Measurements from ENCODE around the gene ADA. TPM values are rescaled to one million over a fixed set of nuclear protein-coding genes. Genes with fewer than 3 reads are reported as not detected.
"Not testable (repeated sequence)": the region's sequence is repeated elsewhere in the genome, so short reads cannot be mapped to it uniquely, and the experiment has no call there.

Gene ADA
- total RNA-seq, 1 donor from 2014 or later = 55.5 TPM

DNA sequence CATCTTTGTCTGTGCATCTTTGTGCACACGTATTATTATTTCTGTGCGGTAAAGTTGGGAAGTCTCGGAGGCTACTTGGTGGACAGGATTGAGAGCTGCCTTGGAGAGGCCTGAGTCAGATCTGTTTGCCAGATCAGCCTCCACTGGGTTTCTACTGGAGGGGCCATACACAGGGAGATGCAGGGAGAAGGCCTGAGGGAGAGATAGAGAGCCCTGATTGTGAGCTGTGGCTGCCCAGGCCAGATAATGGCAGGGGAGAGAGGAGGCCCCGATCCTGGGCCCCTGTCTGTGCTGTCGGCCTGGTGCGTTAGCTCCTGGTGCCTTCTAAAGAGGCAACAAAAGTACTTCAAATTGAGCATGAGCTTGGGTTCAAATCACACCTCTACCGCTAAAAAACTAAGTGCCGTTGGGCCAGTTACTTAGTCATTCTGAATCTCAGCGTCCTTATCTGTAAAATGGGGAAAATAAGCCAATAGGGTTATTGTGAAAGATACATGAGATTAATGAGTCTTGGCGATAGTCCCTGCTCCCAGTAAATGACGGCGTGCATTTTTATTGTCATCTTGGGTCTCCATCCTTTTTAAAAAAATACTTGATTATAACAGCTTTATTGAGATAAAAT lies 27.6 kb upstream of the ADA start:
- no peak for DNase-seq (ENCODE audit: extremely low read depth, low read depth, low spot score)

DNA sequence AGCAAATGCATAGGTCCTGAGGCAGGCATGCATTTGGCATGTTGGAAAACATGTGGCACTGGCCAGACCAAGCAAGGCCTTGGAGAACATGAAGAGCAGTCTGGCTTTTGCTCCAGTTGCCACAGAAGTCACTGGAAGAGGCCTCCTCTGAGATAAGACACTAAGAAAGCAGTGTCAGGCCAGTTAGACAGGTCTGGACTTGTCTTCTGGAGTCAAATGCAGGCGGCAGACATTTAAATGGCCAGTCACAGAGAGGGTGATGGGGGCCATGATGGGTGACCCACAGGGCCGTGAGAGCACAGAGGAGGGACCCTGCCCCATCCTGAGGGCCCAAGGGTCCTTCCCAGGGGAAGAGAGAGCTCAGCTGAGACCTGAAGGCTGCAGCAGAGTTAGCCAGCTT lies 26.7 kb upstream of the ADA start:
- no peak for DNase-seq (ENCODE audit: extremely low read depth, low read depth, low spot score)

DNA sequence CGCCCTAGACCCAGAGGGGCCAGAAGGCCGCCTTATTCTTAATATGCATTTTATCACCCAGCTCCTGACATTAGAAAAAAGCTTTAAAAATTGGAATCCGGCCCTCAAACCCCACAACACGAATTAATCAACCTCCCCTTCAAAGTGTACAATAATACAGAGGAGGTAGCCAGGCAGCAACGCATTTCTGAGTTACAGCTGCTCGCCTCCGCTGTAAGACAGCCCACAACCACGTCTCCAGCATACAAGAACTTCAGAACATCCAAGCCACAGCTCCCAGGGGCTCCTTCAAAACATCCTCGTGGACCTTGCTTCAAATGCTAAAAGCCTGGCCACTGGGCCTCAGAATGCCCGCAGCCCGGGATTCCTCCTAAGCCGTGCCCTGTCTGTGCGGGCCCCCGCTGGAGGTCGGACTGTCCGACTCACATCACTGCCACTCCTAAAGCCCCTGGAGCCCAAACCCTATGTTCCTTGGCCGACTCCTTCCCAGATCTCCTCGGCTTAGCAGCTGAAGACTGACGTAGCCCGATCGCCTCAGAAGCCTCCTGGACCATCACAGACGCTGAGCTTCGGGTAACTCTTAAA lies 20.9 kb upstream of the ADA start:
- not testable (repeated sequence) for DNase-seq (ENCODE audit: extremely low read depth, low read depth, low spot score)

DNA sequence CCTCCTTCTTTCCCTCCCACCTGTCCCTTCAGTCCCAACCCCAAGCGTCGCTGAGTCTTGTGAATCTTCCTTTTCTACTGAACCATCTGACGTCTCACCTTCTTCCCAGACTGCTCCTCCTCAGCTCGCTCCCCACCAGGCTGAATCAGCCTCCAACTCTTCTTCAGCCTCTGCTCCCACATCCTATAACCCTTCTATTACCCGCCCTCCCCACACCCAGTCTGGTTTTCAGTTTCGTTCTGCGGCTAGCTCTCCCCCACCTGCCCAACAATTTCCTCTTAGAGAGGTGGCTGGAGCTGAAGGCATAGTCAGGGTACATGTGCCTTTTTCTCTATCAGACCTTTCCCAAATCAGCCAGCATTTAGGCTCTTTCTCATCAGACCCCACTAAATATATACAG lies 20.0 kb upstream of the ADA start:
- not testable (repeated sequence) for DNase-seq (ENCODE audit: extremely low read depth, low read depth, low spot score)

DNA sequence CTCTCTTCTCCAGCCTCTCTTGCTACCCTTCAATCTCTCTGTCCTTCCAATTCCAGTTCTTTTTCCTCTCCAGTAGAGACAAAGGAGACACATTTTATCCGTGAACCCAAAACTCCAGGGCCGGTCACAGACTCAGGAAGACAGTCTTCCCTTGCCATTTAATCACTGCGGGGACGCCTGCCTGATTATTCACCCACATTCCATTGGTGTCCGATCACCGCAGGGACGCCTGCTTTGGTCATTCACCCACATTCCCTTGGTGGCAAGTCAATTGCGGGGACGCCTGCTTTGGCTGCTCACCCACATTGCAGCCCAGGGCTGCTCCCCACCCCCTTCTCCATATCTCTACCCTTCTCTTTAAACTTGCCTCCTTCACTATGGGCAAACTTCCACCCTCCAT lies 19.4 kb upstream of the ADA start:
- DNase-seq (ENCODE audit: extremely low read depth, low read depth, low spot score) = not testable (repeated sequence)

DNA sequence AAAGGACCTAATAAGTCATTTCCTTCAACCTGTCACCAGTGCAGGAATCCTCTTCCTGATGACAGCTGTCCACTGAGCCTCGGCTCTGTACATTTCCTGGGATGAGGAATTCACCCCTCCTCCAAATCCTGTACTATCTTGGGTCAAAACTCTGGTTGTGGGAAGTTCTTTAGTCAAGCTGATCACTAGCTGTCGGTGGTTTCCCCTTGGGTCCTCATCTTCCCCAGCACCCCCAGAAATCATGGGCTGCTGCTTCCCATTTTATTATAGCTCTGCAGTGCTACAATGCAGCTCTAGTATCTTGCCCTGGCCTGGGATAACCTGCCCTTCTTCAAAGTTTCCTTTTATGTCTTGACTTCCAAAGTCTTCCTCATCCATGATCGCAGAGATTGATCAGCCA lies 14.6 kb upstream of the ADA start:
- no peak for DNase-seq (ENCODE audit: extremely low read depth, low read depth, low spot score)

DNA sequence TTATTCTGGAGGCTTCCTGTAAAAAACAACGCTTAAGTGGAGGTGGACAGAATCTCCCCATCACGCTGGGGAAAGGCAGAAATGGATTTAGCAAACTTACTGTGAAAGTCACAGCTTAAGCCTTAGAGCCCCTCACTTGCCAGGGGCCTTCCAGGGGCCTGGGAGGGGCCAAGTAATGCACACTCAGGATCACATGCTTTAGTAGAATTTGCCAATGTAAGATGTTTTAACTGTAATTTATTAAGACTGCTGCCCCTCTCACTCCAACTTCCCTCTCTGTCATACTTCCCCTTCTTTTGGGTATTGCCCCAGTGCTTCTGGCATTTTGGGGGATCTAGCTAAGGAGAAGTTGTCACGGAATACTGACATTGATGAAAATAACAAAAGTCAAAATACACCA lies 12.6 kb upstream of the ADA start:
- no peak for DNase-seq (ENCODE audit: extremely low read depth, low read depth, low spot score)

DNA sequence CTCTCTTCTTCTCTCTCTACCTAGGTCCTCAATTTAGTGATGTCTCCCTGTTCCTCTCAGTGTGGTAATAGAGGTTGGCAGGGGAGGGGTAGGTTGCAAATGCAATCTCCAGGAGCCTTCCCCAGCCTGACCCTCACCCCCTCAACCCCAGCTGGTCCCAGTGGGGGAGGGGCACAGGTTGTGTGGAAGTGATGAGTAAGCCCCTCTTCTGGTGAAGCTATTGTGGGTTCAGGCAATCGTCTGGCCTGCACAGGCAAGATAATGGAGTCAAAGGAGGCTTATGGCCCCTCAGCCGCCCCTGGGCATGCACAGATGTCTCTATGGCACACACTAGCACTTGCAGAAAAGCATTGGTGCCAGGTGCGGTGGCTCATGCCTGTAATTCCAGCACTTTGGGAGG lies 10.8 kb upstream of the ADA start:
- no peak for DNase-seq (ENCODE audit: extremely low read depth, low read depth, low spot score)

DNA sequence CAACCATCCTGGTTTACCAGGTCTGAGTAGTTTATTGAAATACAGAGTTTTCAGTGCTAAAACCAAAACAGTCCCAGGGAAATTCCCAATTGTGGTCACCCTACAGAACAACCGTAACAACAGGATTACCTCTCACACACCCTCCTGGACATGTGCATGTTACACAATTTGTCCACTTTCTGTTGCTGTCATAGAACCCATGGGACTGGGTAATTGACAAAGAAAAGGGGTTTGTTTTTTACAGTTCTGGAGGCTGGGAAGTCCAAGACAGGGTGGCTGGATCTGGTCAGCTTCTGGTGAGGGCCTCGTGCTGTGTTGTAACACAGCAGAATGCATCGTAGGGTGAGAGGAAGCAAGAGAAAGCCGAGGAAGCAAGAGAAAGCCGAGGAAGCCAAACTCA lies 9.1 kb upstream of the ADA start:
- no peak for DNase-seq (ENCODE audit: extremely low read depth, low read depth, low spot score)

DNA sequence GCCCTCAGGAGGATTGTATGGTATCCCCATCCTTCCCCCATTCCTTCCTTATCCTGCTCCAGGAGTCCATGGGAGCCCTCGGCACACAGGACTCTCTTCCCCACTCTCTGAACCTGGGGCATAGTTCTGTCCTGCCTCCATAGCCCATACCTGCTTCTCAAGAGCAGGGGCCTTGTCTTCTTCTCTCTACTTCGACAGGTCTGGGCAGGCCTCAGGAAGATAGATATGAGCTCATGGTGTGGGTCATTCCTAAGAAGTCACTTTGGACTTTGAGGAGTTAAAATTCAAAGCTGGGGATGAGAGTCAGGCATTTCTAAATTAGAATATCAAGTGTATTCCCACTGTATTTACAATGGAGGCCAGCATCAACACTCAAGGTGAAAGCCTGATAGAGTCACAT lies 8.4 kb upstream of the ADA start:
- DNase-seq (ENCODE audit: extremely low read depth, low read depth, low spot score) = no peak

DNA sequence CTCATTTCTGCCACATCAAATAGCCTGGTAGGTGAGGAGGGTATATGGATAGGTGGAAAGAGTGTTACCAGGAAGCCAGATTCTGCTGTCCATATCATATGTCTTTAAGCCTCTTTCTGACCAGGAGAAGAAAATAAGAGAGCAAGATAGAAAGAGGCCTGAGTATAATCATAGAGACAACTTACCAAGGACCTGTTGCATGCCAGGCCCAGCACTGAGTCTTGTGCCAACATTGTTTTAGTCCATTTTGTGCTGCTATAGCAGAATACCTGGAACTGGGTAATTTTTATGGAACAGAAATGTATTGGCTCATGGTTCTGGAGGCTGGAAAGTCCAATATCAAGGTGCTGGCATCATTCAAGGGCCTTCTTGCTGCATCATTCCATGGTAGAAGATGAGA lies 7.3 kb upstream of the ADA start:
- DNase-seq (ENCODE audit: extremely low read depth, low read depth, low spot score) = no peak

DNA sequence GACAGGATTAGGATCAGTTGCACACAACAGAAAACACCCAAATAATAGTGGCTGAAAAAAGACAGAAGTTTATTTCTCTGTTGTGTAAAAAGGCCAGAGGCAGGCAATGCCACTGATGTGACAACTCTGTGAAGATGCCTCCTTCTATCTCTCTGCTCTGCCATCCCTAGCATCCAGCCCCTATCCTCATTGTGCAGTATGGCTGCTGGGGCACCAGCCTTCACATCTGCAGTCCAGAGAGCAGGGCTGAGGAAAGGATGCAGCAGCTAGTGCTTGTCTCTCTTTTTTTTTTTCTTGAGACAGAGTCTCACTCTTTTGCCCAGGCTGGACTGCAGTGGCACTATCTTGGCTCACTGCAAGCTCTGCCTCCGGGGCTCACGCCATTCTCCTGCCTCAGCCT lies 6.4 kb upstream of the ADA start:
- DNase-seq (ENCODE audit: extremely low read depth, low read depth, low spot score) = no peak

DNA sequence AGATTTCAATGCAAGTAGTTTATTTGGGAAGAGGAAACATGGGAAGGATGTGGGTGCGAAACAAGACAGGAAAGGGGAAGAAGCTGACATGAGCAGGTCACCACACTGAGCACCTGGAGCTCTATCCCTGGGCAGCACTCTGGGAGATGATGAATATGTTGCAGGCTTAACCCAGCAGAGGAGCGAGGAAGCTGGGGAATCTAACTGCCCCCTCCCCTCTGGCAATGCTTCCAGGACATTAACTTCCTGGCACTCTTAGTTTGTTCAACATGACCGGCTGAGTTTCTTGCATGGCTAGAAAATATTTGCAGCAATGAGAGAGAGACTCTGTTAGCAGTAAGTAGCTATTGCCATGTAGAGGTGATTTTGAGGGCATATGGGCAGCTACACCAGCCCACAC lies 4.9 kb upstream of the ADA start:
- no peak for DNase-seq (ENCODE audit: extremely low read depth, low read depth, low spot score)

DNA sequence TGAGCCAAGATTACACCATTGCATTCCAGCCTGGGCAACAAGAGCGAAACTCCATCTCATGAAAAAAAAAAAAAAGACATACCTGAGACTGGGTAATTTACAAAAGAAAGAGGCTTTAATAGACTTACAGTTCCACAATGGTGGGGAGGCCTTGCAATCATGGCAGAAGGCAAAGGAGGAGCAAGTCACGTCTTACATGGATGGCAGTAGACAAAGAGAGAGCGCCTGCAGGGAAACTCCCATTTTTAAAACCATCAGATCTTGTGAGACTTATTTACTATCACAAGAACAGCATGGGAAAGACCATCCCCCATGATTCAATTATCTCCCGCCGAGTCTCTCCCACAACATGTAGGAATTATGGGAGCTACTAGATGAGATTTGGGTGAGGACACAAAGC lies 2.7 kb upstream of the ADA start:
- not testable (repeated sequence) for DNase-seq (ENCODE audit: extremely low read depth, low read depth, low spot score)

DNA sequence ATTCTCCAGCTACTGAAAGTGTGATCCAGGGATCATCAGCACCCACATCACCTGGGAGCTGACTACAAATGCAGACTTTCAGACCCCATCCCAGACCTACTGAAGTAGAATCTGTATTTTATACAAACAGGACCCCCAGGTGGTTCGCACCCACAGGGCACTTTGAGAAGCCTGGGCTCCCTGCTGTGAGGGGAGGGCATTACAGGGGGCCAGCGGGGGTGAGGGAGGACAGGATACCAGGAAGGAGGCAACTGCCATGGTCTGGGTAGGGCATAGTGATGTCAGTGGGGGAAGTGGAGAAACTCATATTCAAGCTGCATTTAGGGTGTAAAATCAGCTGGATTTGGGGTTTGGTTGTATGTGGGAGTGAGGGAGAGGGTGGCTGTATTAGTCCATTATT lies 2.0 kb upstream of the ADA start:
- no peak for DNase-seq (ENCODE audit: extremely low read depth, low read depth, low spot score)

DNA sequence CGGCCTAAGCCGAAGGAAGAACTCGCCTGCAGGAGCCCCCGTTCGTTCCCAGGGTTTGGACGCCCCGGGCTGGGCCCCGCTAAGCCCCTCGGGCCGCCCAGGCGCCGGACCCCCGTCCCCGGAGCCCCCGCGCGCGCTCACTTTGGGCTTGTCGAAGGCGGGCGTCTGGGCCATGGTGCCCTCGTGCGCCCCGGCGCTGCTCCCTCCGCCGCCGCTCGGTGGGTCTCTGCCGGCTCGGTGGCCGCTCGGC lies 140 bp downstream of the ADA start:
- DNase-seq (ENCODE audit: extremely low read depth, low read depth, low spot score) = no peak

DNA sequence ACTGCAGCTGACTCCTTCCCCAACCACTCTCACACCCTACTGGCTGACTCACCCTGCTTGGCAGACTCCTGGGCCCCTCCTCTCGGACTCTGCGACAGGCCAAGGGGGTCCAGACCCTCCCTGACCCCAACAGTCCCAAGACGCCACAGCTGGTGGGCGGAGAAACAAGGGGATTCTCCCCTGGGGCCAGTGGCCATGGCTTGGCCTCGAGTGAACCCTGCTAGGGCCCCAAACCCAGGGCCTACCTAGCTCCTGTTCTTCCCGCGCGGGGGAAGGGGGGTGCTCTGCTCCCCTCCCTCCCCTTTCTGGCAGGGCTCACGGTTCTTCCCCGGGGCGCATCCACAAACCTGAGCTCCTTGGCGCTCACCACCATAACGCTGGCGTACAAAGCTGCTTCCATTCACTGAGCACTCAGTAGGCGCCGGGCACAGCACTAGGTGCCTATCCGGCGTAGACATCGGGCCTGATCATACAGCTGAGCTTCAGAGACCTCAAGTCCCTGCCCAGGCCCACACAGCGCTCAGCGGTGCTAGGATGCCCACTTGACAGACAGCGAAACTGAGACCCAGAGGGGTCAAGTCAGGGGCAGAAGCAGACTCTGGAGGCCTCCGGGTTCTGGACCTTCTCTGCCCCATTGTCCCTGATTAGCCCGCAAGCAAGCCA lies 597 bp downstream of the ADA start:
- no peak for DNase-seq (ENCODE audit: extremely low read depth, low read depth, low spot score)

DNA sequence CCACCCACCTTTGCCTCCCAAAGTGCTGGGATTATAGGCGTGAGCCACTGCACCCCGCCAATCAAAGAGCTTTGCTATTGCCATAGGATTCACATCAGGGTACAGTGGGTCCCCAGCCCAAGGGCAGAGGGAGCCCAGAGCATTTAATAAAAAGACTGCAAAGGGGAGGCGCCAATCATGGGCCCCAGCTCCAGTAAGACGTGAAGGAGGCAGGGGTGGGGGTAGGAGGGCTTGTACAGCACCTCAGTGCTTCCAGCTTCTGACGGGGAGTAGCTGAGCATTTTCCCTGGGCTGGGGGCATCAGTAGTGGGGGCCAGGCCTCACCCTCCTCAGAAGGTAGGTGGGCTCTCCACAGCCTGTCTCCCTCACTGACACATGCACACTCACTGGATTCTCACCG lies 1.5 kb downstream of the ADA start:
- DNase-seq (ENCODE audit: extremely low read depth, low read depth, low spot score) = no peak

DNA sequence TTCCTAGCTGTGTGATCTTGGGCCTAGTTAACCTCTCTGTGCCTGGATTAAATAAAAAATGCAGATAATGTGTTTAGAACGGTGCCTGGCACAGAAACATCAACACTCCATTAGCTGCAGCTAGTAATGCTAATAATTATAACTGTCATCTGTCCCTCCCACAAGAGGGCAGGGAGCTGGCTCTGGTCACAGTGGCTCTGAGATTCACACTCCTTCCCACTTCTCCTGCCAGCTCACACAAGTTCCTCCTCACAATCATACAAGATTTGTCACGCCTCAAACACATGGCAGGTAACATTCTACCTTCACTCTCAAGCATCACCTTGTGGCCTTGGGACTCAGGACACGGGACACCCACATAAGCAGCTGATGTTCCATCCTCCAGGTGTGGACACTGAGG lies 2.4 kb downstream of the ADA start:
- DNase-seq (ENCODE audit: extremely low read depth, low read depth, low spot score) = no peak

DNA sequence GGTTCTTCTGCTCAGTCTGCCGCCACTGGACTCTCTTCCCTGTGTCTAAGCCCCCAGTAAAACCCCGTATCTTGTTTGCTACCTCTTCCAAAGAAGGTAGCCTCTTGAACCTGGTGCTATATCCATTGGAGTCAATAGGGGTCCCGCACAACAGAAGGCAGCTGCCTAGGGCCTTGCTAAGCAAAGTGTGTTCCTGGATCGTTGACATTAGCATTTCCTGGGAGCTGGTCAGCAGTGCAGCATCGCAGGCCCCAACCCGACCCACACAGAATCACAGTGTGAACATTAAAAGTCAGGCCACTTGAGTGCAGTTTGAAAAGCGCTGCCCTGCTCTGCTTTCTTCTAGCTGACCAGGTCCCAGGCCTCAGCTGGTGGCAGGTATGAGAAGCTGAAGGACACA lies 2.9 kb downstream of the ADA start:
- no peak for DNase-seq (ENCODE audit: extremely low read depth, low read depth, low spot score)

DNA sequence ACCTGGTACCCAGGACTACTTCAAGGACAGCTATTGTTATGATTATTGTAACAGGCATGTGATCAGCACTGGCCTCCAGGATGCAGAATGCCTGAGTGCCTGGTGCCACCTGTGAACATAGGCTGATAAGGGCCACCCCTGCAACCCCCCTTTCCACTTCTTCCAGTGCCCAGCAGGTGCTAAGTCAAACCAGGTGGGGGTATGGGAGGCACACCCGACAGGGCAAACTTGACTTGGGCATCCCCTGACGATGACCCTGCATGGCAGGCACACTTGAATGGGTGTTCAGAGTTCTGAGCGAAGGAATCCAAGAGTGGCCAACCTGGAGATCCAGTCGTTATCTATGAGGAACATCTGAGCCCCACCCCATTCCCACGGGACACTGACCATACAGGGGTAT lies 3.4 kb downstream of the ADA start:
- DNase-seq (ENCODE audit: extremely low read depth, low read depth, low spot score) = no peak

DNA sequence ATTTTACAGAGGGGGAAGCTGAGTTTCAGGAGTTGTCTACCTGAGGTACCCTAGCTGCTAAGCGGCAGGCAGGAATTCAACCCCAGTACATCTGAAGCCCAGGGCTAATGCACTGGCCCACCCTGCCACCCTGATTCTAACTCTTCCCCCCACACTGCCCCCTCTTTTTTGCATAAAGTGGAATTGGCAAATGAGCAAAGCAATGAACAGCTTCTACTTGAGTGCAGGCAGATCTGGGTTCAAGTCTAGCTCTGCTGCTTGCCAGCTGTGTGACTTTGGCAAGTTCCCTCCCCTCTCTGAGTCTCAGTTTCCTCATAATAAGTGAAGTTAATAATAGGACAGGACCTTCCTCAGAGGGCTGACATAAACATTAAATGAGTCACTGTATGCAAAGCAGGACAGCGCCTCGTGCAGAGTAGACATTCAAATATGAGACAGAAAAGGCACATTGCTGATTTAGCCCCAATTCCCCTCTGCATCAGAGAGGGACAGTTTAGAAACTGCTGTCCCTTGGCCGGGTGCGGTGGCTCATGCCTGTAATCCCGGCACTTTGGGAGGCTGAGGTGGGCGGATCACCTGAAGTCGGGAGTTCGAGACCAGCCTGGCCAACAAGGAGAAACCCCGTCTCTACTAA lies 4.7 kb downstream of the ADA start:
- DNase-seq (ENCODE audit: extremely low read depth, low read depth, low spot score) = no peak

Data from glomerular endothelial cell (primary cell).